GM19025 (cell line): ENCODE results near the gene LSM2.

ENCODE experiments used
- ATAC-seq: cut with Tn5 transposase; IDR thresholded peaks from one replicate; pipeline ENCODE4 v1.9.1; 2021; ENCODE audit warnings: mild to moderate bottlenecking, low read depth, moderate library complexity; ENCODE audit not compliant: unreplicated experiment

Gene LSM2

DNA sequence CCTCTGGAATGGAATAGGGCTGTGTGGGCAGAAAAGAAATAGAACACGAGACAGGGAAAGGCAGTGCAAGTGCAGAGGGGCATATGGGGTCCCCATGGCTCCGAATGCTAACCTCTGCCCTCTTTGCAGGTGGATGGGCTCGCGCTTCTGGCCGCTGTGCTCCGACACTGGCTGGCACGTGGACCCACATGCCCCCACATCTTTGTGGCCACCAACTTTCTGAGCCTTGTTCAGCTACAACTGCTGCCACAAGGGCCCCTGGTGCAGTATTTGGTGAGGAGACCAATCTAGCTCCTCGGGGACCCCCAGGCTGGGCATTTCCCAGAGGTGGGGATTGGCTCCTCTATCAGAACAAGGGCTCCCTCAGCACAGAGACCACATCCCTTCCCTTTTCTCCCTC, 45.4 kb downstream of the LSM2 start:
- ATAC-seq: no peak

DNA sequence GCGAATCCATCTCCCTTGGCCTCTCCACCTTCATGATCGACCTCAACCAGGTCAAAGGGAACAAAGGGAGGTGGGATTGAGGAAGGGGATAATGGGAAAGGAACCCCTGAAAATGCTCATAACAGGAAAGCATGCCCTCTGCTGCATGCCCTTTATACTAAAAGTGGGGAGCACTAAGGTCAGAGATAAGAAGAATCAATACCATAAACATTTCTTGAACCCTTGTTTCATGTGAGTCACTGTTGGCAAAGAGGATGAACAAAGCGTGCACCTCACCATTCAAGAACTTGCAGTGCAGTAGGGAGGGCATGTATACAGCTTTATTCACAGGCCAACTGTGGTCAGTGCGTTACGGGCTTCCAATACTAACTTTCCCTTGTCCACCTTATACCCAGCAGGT, 46.0 kb downstream of the LSM2 start:
- ATAC-seq: no peak

DNA sequence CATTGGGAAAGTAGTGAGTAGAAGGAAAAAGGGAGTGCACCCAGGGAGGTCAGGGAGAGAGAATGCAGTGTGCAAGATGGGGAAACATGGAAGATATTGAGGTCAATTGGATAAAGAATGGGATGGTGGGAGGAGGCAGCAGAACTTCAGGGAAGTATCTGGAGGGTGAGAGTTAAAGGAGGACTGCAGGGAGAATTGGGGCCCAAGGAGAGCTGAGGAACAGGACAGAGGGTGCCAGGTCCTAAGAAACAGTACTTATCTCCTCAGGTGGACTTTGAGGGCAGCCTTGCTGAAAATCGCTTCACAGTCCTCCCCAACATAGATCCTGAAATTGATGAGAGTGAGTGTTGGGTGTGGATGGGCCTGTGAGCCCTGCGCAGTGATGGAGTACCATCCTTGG, 48.5 kb downstream of the LSM2 start:
- no peak for ATAC-seq

- no peak for ATAC-seq
Measured at GRCh38 chr6:31752739-31753319, 53.9 kb downstream of the LSM2 start.

DNA sequence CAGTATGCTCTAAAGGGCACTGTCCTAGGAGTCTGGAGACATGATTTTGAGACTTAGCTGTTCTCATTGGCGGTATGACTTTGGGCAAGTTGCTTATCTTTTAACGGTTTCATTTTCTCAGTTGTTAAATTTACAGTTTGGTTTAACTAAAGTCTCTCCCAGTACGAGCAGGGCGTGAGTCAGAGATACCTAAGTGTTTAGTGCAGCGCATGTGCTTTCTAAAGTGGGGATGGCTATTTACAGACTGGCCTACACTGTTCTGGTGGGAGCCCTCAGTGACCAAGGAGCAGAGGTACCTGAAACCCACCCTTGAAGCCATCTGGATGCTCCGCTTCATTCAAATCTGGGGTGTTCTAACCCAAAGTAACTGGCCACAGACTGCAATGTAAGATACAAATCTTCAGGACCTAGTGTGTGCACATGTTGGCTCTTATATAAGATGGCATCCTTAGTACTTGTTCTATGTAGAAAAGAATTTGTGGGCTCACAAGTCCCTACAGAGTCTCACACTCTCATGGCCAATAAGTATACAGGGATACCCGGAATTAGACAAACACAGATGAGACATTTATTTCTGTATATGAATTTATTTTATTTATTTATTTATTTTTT, 56.2 kb downstream of the LSM2 start:
- ATAC-seq: no peak

DNA sequence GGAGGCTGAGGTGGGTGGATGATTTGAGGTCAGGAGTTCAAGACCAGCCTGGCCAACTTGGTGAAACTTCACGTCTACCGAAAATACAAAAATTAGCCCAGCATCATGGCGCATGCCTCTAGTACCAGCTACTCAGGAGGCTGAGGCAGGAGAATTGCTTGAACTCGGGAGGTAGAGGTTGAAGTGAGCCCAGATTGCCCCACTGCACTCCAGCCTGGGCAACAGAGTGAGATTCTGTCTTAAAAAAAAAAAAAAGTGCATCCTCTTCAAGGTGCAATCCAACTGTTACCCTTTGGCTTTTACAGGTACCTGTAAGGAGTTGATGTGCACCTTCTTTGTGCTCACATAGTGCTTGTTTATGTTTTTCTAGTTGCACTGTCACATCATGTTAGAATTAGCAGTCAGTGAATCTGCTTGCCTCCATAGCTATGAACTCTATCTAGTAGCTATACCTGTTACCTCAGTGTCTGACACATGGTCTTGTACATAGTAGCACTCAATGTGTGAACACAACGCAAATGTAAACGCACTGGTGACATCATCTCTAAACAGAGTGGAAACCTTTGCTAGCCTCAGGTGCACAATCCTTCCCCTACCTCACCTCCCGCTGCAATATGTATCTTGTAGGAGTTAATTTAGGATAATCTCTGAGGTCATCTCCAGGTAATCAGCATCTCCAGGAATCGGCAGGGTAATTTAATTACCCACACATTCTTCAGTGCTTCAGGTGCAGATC, 57.3 kb downstream of the LSM2 start:
- no peak for ATAC-seq
